T follicular helper cell (primary cell): ENCODE results near the gene COMMD9.
"Not testable (repeated sequence)": the region's sequence is repeated elsewhere in the genome, so short reads cannot be mapped to it uniquely, and the experiment has no call there.

Experiments
- DNase-seq: peaks from one replicate; pipeline ENCODE4 v3.0.0-alpha.2; 2020; ENCODE audit warnings: low read depth
- total RNA-seq, 2 experiments: gene quantifications; one replicate each; lab custom pipeline; 2026; lab: John Stamatoyannopoulos, UW

COMMD9 gene
- 25.5 to 36.5 reads per million in 2 experiments for total RNA-seq

DNA sequence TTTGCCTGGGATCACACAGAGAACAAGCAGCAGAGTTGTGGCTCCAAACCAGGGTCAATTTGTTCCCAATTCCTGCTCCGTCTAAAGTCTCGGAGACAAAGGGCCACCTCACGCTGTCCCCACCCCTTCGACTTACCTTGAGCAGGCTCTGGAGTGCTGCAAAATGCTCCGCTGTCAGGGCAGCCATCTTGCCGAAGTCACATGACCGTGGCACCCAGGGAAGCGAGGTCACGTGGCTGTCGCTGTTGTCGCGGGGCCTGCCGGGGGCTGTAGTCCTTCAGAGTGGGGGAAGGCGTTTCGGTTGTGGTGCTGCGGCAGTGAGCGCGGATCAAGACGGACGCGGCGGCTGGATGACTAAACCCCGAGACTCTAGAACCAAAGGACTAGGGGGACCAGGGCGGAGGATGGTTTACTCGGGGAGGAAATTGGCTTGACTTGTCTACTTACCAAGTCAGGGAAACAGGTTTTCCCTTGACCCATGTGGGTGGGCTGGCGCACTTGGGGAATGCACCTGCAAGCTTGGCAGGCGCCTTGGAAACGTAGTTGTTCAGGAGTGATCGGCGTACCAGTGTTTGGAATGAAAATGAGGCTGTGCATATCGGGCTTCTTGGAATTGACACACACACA lies at the start of gene COMMD9:
TSS of gene COMMD9 (minus strand) at position 199 of the 627 bp plus-strand sequence. CDS start at position 187, 12 bp downstream.
- DNase-seq = peak; percentile 92

- DNase-seq = no peak
These were observed 44.7 kb upstream of the COMMD9 start for GRCh38 chr11:36333897-36334296.

DNA sequence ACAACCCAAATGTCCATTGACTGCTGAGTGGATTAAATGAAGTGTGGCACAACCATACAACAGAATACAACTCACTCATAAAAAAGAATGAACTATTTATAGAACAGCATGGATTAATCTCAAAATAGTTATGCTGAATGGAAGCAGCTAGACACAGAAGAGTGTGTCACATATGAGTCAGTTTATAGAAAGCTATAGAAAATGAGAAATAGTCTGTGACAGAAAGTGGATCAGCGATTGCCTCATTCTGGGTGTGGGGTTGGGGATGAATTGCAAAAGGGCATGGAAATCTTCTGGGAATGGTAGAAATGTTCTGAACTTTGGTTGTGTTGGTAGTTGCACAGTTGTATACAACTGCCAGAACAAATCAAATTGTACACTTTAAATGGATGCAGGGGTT lies 44.2 kb upstream of the COMMD9 start:
- DNase-seq = no peak

DNA sequence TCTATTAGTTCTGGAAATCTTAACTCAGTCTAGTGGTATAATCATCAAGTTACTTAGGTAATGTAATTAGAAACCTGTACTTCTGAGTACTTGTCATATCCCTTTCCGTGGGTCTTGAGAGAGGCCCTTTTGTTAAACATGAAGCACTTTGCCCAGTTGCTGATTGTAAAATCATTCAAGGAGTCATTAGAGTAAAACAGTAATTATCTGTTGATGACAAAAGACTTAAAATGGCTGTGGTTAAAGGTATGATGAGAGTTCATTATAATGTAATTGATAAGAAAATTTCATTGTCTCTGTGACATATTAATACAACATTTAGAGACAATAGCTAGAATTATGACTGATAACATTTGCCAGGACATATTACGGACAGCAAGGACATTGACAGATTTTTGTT lies 41.2 kb upstream of the COMMD9 start:
- no peak for DNase-seq

GRCh38 chr11:36328966-36329673 lies 39.9 kb upstream of the COMMD9 start:
- DNase-seq = no peak

DNA sequence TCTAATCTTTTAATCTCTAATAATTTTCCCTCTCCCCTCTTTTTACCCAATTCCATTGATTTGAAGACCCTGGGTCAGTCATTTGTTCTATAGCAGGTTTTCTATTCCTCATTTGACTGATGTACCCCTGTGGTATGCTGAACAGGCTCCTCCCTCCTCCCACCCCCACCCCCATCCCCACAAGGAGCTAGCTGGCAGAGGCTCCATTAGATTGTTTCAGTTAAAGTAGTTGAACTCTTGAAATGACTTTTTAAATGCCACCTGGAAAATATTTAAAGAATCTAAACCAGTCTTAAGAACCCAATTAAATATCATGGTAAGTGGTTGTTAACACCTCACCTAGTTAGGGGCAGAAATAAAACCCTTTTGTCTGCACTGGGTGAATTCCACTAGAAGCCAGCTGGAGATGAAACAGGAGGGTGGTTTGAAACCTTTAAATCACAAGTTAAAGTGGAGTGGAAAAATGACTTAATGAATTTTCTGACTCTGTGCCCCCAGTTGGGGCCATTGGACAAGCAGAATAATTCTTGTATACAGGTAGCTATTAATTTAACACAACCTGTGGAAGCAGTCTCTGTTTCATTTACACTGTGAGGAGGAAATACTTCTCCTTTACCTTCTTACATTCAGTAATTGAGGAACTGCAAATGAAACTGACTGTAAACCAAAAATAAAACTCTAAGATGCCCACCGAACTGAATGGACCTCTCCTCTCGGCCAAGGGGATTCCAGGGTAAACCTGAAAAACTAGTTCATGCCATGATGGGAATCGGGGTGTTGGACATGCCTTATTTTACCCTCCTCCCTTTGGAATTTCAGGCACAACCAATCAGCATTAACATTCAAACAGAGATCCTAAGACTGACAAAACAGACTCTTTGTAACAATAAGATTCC lies 37.5 kb upstream of the COMMD9 start:
- no peak for DNase-seq

DNA sequence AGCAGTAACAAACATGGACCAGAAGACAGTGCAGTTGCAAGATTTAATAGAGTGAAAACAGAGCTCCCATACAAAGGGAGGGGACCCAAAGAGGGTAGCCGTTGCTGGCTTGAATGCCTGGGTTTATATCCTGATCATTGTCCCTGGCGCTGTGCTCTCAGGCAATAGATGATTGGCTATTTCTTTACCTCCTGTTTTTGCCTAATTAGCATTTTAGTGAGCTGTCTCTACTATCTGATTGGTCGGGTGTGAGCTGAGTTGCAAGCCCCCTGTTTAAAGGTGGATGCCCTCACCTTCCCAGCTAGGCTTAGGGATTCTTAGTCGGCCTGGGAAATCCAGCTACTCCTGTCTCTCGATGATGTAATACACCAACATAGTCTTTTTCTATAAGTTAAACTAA lies 36.2 kb upstream of the COMMD9 start:
- not testable (repeated sequence) for DNase-seq

GRCh38 chr11:36324956-36325355 lies 35.7 kb upstream of the COMMD9 start:
- DNase-seq = not testable (repeated sequence)

DNA sequence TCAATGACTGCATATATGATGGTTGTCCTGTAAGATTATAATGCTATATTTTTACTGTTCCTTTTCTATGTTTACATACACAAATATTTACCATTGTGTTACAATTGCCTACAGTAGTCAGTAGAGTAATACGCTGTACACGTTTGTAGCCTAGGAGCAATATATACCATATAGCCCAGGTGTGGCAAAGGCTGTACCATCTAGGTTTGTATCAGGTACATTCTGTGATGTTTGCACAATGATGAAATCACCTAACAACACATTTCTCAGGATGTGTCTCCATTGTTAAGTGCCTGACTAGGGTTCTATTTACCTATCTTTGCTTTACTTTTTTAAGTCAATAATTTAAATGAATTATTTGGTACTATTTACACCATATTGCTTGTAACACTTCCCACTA lies 28.8 kb upstream of the COMMD9 start:
- no peak for DNase-seq

- no peak for DNase-seq
These were observed 26.8 kb upstream of the COMMD9 start for GRCh38 chr11:36316049-36316448.

DNA sequence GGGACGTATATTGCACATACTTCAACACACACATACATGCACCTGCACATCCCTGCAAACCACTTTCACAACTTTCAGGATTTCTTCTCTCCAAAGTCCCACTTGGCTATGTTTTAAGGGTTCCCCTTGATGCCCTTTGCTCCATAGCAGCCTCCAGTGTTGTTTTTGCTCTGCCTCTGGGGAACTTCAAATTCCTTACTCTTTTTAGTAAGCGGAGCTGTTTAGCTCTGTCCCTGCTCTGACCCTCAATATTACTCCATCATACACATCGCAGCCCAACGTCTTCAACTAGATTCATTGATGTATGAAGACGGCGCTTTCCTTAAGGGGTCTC lies 25.2 kb upstream of the COMMD9 start:
- no peak for DNase-seq

GRCh38 chr11:36313750-36314433 lies 24.7 kb upstream of the COMMD9 start:
- no peak for DNase-seq

GRCh38 chr11:36312611-36313472 lies 23.6 kb upstream of the COMMD9 start:
- no peak for DNase-seq

GRCh38 chr11:36311926-36312595 lies 22.8 kb upstream of the COMMD9 start:
- no peak for DNase-seq

GRCh38 chr11:36309779-36310178 lies 20.6 kb upstream of the COMMD9 start:
- DNase-seq = no peak

- DNase-seq = no peak
These were observed 19.4 kb upstream of the COMMD9 start for GRCh38 chr11:36308577-36308976.

DNA sequence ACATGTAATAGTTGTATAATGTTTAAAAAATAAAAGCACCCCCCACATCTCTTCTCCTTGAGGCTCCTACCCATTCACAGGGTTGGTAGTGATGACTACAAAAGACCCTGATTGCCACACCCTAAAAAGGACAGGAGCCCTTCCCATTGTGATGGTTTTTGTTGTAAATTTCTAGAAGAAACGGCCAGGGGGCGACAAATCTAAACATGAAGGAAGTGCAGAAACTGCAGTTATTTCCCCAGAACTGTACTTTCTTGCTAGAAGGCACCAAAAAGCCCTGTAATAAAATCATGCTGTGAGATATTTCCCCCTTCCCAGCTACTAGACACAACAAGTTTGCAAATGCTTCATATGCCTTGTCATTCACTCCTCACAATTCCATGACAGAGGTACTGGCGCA lies 17.7 kb upstream of the COMMD9 start:
- DNase-seq = no peak

GRCh38 chr11:36305047-36305446 lies 15.8 kb upstream of the COMMD9 start:
- DNase-seq = no peak

GRCh38 chr11:36304351-36304750 lies 15.1 kb upstream of the COMMD9 start:
- no peak for DNase-seq

- DNase-seq = no peak
These were observed 11.4 kb upstream of the COMMD9 start for GRCh38 chr11:36300650-36301049.
